Dermis microvascular lymphatic vessel endothelial cell (primary cell): Measurements from ENCODE around the gene KAT14. TPM values are rescaled to one million over a fixed set of nuclear protein-coding genes. Genes with fewer than 3 reads are reported as not detected.
"Not testable (repeated sequence)": the region's sequence is repeated elsewhere in the genome, so short reads cannot be mapped to it uniquely, and the experiment has no call there.

Experiments
- DNase-seq, 2 donors: peaks; one replicate each; pipeline versions ENCODE4 v3.0.0 to v3.0.0-alpha.2; 2010; ENCODE audit warnings: low read depth in 2 of 2
- total RNA-seq: library from RNA; depleted of rRNA; stranded (reverse); fragments of >200 nt; gene quantifications from 2 replicates; pipeline ENCODE4 v1.2.1, GENCODE V29; 2014

The KAT14 gene
- total RNA-seq, 1 donor from 2014 or later, result 6.5 TPM

DNA sequence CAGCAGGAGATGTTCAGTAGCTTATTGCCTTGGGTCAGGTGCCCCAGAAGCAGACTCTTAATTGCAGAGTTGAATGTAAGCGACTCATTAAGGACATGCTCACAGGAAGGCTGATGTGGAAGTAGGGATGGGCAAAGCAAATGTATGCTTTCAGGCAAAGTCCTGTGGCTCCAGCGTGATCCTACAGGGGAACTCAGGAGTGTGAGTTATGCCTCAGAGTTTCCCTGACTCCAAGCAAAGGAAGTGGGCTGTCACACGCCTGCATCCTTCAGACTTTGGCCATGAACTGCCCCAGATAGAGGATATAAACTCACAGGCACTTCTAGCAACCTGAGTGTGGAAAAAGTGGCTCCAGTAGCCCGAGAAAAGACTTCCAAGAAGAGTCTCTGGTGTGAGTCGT is 85.7 kb downstream of the KAT14 start:
- DNase-seq, result peak in 1 of 2 donors; percentile 24

DNA sequence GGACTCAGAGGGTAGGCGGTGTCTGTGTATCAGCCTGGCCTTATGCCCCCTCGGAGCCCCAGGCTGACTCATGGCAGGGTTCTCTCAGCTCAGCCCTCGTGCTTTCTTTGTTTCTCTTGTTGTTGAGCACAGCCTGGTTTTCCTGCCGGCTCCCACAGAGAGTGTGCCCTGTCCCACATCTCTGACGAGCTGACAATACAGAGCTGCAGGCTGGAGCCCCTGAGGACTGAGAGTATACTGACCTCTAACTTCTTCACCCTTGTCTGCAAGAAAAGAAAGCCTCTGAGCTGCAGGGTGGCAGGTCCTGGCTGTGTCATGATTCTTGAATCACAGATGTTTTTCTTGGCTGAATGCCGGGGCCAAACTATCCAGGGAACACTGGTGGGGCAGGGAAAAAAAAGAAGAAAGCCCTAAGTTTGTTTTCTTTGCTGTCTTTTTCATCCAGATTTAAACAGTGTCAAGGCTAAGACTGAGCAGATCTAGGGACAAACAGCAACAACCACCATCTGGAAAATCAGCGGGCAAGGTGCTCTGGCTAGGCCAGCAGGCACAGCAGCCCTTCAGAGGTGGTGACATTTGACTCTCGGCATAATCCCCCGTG is 87.4 kb downstream of the KAT14 start:
- peak; percentile 37 to 87 for DNase-seq

DNA sequence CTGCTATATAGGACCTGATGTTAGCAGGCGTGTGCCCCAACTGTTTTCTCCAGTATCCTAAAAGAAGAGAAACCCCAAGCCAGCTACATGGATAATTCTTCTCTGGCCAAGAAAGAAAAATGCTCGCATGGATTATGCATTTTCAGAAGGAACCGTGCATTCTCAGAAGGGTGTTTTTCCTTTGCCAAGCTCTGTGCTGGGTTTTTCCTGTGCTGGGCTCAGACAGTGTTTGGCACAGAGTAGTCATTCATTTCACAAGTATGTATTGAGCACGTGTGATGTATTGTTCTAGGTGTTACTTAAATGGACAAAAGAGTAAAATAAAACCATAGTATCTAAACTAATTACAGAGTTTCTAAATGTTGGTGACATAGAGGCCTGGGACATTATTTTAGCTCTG is 88.0 kb downstream of the KAT14 start:
- DNase-seq, result peak; percentile 11 to 71

DNA sequence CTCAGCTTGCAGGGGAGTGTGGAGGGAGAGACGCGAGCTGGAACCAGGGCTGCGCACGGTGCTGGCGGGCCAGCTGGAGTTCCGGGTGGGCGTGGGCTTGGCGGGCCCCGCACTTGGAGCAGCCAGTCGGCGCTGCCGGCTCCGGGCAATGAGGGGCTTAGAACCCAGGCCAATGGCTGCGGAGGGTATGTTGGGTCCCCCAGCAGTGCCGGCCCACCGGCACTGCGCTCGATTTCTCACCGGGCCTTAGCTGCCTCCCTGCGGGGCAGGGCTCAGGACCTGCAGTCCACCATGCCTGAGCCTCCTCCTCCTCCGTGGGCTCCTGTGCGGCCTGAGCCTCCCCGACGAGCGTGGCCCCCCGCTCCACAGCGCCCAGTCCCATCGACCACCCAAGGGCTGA is 89.1 kb downstream of the KAT14 start:
- DNase-seq, result not testable (repeated sequence)

DNA sequence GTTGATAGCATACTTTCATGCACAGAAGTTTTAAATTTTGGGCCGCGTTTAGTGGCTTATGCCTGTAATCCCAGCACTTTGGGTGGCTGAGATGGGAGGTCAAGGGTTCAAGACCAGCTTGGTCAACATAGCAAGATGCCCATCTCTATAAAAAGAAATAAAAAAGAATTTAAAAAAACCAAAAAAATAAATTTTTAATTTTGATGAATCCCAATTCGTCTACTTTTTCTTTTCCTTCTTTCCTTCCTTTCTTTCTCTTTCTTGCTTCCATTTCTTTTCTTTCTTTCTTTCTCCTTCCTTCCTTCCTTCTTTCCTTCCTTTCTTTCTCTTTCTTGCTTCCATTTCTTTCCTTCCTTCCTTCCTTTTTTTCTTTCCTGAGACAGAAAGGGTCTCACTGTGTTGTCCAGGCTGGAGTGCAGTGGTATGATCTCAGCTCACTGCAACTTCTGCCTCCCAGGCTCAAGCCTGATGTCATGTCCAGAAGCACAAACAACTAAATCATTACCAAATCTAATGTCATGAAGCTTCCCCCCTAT is 95.8 kb downstream of the KAT14 start:
- DNase-seq, result no peak

Other genes with a start within 250 kb of the KAT14 start
- 62.8 and 72.5 TPM in 2 replicates for gene SNX5, start 169.1 kb upstream of the KAT14 start, total RNA-seq
- gene MGME1, start 168.8 kb upstream of the KAT14 start, total RNA-seq, result 11.3 and 12.5 TPM in 2 replicates
- not detected in 2 replicates for gene OVOL2, start 79.9 kb upstream of the KAT14 start, total RNA-seq
- gene PET117, start within 50 bp of the KAT14 start, total RNA-seq, result 5.0 and 5.1 TPM in 2 replicates
- 10.9 and 16.6 TPM in 2 replicates for gene ZNF133, start 150.7 kb downstream of the KAT14 start, total RNA-seq